Karpas-422 (cell line): ENCODE measurements around the gene FLYWCH1. TPM values are rescaled to one million over a fixed set of nuclear protein-coding genes. Genes with fewer than 3 reads are reported as not detected.
A peak's percentile ranks its signal among the peaks of the same experiment; 100 is the strongest.

Source experiments
- DNase-seq: peaks from one replicate; pipeline ENCODE4 v3.0.0-alpha.2; 2015
- H2AFZ ChIP-seq: fragments of 200-600 bp; sonication (generic); 2 replicates; pipeline ENCODE4 v1.6.1; 2014; ENCODE audit warnings: antibody characterized with exemption, low read length, mixed read lengths
- H3K27ac ChIP-seq: fragments of 200-600 bp; sonication (generic); 2 replicates; pipeline ENCODE4 v1.5.1; 2014; ENCODE audit warnings: mild to moderate bottlenecking, low read length, moderate library complexity
- H3K27me3 ChIP-seq: fragments of 200-600 bp; sonication (generic); 2 replicates; pipeline ENCODE4 v1.6.1; 2014; ENCODE audit warnings: low read length, mixed read lengths
- H3K36me3 ChIP-seq: fragments of 200-600 bp; sonication (generic); 2 replicates; pipeline ENCODE4 v1.6.1; 2014; ENCODE audit warnings: low read length, mixed read lengths; ENCODE audit not compliant: insufficient read depth
- H3K4me1 ChIP-seq: fragments of 200-600 bp; sonication (generic); 2 replicates; pipeline ENCODE4 v1.6.1; 2014; ENCODE audit warnings: mild to moderate bottlenecking, low read length, mixed read lengths
- H3K4me2 ChIP-seq: fragments of 200-600 bp; sonication (generic); 2 replicates; pipeline ENCODE4 v1.6.1; 2014; ENCODE audit warnings: low read length, low read depth, mild to moderate bottlenecking; ENCODE audit not compliant: poor library complexity, severe bottlenecking
- H3K4me3 ChIP-seq: fragments of 200-600 bp; sonication (generic); 2 replicates; pipeline ENCODE4 v1.5.1; 2014; ENCODE audit warnings: mild to moderate bottlenecking, antibody characterized with exemption, low read length, mixed read lengths
- H3K79me2 ChIP-seq: fragments of 200-600 bp; sonication (generic); 2 replicates; pipeline ENCODE4 v1.6.1; 2014; ENCODE audit warnings: mild to moderate bottlenecking, low read length, mixed read lengths
- H3K9ac ChIP-seq: fragments of 200-600 bp; sonication (generic); 2 replicates; pipeline ENCODE4 v1.6.0; 2014; ENCODE audit warnings: low read length
- H3K9me2 ChIP-seq: fragments of 200-600 bp; sonication (generic), shearing (Covaris generic); replicated peaks from 2 replicates; pipeline ENCODE4 v1.6.0; 2014; ENCODE audit warnings: mild to moderate bottlenecking, low read length, moderate library complexity; ENCODE audit not compliant: insufficient read depth
- H3K9me3 ChIP-seq: fragments of 300-700, 200-600 bp; sonication (generic); 2 replicates; pipeline ENCODE4 v1.6.1; 2014; ENCODE audit warnings: low read length, mixed read lengths
- H4K20me1 ChIP-seq: fragments of 200-600 bp; sonication (generic); 2 replicates; pipeline ENCODE4 v1.6.1; 2014; ENCODE audit warnings: mild to moderate bottlenecking, antibody characterized with exemption, low read length, low read depth; ENCODE audit not compliant: insufficient read depth
- total RNA-seq: library from RNA; depleted of rRNA; stranded (reverse); fragments of >200 nt; shearing (Covaris generic); gene quantifications from 2 replicates; pipeline ENCODE4 v1.2.3, GENCODE V29; 2014; ENCODE audit warnings: low replicate concordance; rRNA removed

Gene FLYWCH1, protein sequence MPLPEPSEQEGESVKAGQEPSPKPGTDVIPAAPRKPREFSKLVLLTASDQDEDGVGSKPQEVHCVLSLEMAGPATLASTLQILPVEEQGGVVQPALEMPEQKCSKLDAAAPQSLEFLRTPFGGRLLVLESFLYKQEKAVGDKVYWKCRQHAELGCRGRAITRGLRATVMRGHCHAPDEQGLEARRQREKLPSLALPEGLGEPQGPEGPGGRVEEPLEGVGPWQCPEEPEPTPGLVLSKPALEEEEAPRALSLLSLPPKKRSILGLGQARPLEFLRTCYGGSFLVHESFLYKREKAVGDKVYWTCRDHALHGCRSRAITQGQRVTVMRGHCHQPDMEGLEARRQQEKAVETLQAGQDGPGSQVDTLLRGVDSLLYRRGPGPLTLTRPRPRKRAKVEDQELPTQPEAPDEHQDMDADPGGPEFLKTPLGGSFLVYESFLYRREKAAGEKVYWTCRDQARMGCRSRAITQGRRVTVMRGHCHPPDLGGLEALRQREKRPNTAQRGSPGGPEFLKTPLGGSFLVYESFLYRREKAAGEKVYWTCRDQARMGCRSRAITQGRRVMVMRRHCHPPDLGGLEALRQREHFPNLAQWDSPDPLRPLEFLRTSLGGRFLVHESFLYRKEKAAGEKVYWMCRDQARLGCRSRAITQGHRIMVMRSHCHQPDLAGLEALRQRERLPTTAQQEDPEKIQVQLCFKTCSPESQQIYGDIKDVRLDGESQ
- 11.0 and 22.7 TPM in 2 replicates for total RNA-seq

DNA sequence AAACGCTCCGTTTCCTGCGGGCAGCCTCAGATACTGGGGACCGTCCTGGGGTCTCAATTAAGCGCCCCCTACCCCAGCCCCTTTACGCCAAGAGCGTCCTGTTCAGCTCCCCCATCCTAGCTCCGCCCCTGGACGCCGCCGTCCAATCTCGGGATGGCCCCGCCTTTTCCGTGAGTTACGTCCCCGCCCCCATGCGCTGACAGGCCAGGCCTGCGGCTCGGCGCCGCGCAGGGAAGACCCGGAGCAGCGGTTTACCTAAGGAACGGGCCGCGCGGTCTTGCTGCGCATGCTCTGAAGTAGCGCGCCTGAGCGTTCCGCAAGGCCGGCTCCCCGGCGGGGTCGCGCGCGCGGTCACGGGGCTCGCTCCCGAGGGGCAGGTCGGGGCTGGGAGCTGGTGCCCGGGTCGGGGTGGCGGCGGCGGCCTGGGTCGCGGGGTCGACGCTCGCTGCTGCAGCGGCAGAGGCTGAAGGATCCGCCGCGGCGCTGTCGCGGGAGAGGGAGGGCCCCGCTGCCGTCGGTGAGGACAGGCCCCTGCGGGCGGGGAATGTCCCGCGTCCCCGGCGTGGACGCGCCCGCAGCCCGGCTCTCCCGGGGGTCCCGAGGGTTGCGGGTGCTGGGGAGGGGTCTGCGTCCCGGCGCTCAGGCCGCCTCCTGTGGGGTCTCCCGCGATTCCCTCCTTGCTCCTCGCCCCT, at the start of gene FLYWCH1:
FLYWCH1 (plus strand) TSS at position 294 of the 692 bp plus-strand sequence. CDS start 17,755 bp downstream, outside the sequence.
- no peak within 1 kb of the TSS for H3K27ac ChIP-seq
- H3K79me2 ChIP-seq = peaks cover 15% of the 10 kb centered on the region
- H3K9me3 ChIP-seq = no peaks in the 10 kb centered on the region
- 0 out of 2 replicates have a peak, but pooled peaks cover 3% of the 10 kb centered on the region for H3K36me3 ChIP-seq
- H3K9me2 ChIP-seq = no peaks in the 10 kb centered on the region
- H3K4me3 ChIP-seq = peak within 1 kb of the TSS; percentile 89
- peak within 1 kb of the TSS; percentile 81 for H3K9ac ChIP-seq
- H3K4me1 ChIP-seq = peaks cover 24% of the 10 kb centered on the region
- H3K4me2 ChIP-seq = peak within 1 kb of the TSS; percentile 77
- peak; percentile 99 for DNase-seq
- H2AFZ ChIP-seq = peak within 1 kb of the TSS; percentile 45; the same call in 1 of the 2 replicates
- no peaks in the 10 kb centered on the region for H4K20me1 ChIP-seq
- H3K27me3 ChIP-seq = no peaks in the 10 kb centered on the region

DNA sequence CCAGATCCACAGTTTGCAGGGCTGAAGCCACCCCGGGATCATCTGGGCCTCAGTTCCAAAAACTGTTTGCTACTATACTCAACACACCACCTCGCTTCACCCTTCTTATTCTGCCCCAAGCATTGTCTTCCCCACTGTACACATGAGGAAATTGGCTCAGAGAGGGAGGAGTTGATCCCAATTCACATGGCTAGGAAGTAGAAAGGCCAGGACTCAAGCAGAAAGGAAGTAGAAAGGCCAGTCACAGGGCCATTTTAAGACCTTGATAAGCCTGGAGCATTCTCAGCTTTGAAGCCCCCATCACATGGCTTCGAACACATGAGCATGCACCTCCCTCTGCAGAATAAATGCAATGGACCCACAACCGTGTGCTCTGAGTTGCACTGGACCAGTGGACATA, 46.1 kb upstream of the FLYWCH1 start:
- H3K9ac ChIP-seq = no peak overlapping the region
- H3K9me3 ChIP-seq = no peaks in the 10 kb centered on the region
- no peak overlapping the region for H2AFZ ChIP-seq
- H3K79me2 ChIP-seq = no peaks in the 10 kb centered on the region
- H3K9me2 ChIP-seq = no peaks in the 10 kb centered on the region
- H3K4me1 ChIP-seq = peaks cover 10% of the 10 kb centered on the region
- no peaks in the 10 kb centered on the region for H4K20me1 ChIP-seq
- H3K4me2 ChIP-seq = no peak overlapping the region
- no peaks in the 10 kb centered on the region for H3K36me3 ChIP-seq
- H3K4me3 ChIP-seq = no peak overlapping the region
- peak; percentile 19 for DNase-seq
- H3K27ac ChIP-seq = no peak overlapping the region
- H3K27me3 ChIP-seq = no peaks in the 10 kb centered on the region

DNA sequence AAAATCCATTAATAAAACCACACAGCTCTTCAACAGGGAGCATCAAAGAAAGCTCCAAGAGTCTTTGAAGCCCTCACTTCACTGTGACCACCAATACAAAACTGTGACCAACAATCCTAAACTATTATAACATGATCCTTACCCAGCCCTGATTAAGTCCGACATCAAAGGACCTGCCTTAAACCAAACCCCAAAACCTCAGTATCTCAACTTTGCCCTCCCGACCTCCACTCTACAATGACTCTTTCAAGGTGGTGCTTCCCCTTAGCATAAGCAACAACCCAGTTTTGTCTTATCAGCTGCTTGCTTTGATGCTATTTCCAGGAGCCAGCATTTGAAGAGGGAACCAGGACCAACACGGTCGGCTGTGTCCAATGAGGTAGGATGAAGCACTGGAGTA, 45.3 kb upstream of the FLYWCH1 start:
- peak; percentile 7 for DNase-seq
- Histone ChIP-seq H3K9me2 (no peaks in the 10 kb centered on the region), H3K4me2 (no peak overlapping the region), H3K4me3 (no peak overlapping the region), H3K9ac (no peak overlapping the region), H4K20me1 (no peaks in the 10 kb centered on the region), H3K27ac (no peak overlapping the region), H3K27me3 (no peaks in the 10 kb centered on the region), H3K4me1 (peaks cover 10% of the 10 kb centered on the region), H3K9me3 (no peaks in the 10 kb centered on the region), H2AFZ (no peak overlapping the region), H3K36me3 (no peaks in the 10 kb centered on the region), H3K79me2 (no peaks in the 10 kb centered on the region)

DNA sequence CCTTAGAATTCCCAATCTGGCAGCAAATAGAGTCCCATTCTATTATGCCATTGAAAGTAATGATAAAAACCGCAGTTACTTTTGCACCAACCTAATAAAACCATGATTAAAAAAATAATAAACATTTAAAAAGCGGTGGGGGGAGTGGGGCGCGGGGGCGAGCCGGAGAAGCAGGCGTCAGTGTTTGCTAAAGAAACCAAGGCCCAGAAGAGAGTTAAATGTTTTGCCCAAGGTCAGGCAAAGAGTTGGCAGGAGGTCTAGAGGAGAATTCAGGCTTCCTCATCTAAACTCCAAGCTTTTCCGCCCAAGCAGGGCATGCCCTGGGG, 44.1 kb upstream of the FLYWCH1 start:
- no peak for DNase-seq
- no peaks in the 10 kb centered on the region for H4K20me1 ChIP-seq
- H3K27ac ChIP-seq = peak overlapping the region; percentile 61
- peak overlapping the region; percentile 91 for H3K9ac ChIP-seq
- peak overlapping the region; percentile 98 for H3K4me2 ChIP-seq
- peak overlapping the region; percentile 95 for H2AFZ ChIP-seq
- no peaks in the 10 kb centered on the region for H3K9me2 ChIP-seq
- H3K9me3 ChIP-seq = no peaks in the 10 kb centered on the region
- no peaks in the 10 kb centered on the region for H3K27me3 ChIP-seq
- H3K4me3 ChIP-seq = peak overlapping the region; percentile 98
- no peaks in the 10 kb centered on the region for H3K79me2 ChIP-seq
- no peaks in the 10 kb centered on the region for H3K36me3 ChIP-seq
- H3K4me1 ChIP-seq = peaks cover 10% of the 10 kb centered on the region

DNA sequence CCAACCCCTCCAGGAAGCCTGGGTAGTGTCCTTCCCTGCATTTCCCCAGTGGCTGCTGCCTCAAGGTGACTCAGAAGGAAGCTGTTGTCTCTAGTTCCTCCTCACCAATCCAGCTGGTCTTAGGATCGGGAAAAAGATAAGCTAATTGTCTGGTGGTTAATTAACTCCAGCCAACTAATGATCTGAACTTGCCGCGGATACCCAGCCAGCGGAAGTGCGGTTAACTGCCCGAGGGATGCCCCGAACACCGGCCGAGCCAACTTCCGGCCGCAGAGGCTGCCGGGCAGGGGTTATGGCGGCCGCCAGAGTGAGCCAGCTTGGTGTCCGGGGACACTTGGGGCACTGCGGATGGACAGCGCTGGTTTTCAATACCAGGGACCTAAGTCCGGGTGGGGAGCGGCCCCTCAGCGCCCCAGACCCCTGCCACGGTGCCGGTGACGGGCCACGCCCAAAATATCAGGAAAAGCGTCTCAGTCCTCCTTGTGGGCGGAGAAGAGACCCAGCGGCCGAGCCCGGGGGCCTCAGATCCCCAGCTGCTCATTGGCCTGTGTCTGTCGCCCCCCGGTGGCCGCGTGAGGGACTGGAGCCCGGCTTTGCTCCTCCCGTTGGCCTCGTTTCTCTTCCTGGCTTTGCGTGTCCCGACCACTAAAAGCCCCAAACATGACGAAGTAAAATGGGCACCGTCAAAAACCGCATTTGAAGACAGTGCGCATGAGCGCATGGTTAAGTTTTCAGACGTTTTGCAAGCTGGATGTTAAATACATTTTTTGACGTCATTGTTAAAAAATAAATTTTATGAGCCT, 43.5 kb upstream of the FLYWCH1 start:
- peak; percentile 95 for DNase-seq
- Histone ChIP-seq H3K79me2 (no peaks in the 10 kb centered on the region), H3K4me3 (peak overlapping the region; percentile 98), H3K4me1 (peaks cover 10% of the 10 kb centered on the region), H3K27me3 (no peaks in the 10 kb centered on the region), H3K27ac (peak overlapping the region; percentile 61), H2AFZ (peak overlapping the region; percentile 95), H3K4me2 (peak overlapping the region; percentile 98), H3K9me2 (no peaks in the 10 kb centered on the region), H4K20me1 (no peaks in the 10 kb centered on the region), H3K9me3 (no peaks in the 10 kb centered on the region), H3K9ac (peak overlapping the region; percentile 91), H3K36me3 (no peaks in the 10 kb centered on the region)

DNA sequence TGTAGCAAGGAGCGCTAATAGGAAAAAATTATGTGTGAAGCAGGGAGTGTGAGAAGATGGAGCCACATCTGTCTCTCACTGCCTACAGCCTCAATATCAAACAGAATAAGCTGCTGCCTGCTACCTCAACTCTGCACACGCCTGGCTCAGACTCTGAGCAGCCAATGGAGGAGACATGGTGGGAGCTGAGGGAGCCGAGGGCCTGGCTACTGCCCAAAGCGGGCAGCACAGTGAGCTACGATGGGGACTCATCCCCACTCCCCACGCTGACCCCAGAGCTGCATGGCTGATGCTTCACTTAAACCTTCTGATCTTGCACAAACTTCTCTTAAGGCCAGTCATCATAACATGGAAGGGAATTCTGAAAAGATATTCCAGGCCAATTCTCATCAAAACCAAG, 39.8 kb upstream of the FLYWCH1 start:
- no peaks in the 10 kb centered on the region for H3K79me2 ChIP-seq
- no peaks in the 10 kb centered on the region for H3K9me2 ChIP-seq
- H3K27me3 ChIP-seq = no peaks in the 10 kb centered on the region
- H3K27ac ChIP-seq = no peak overlapping the region
- H3K36me3 ChIP-seq = no peaks in the 10 kb centered on the region
- H4K20me1 ChIP-seq = no peaks in the 10 kb centered on the region
- no peaks in the 10 kb centered on the region for H3K9me3 ChIP-seq
- H3K4me1 ChIP-seq = peaks cover 10% of the 10 kb centered on the region
- DNase-seq = peak; percentile 36
- H3K4me2 ChIP-seq = no peak overlapping the region
- H3K9ac ChIP-seq = no peak overlapping the region
- no peak overlapping the region for H2AFZ ChIP-seq
- no peak overlapping the region for H3K4me3 ChIP-seq

DNA sequence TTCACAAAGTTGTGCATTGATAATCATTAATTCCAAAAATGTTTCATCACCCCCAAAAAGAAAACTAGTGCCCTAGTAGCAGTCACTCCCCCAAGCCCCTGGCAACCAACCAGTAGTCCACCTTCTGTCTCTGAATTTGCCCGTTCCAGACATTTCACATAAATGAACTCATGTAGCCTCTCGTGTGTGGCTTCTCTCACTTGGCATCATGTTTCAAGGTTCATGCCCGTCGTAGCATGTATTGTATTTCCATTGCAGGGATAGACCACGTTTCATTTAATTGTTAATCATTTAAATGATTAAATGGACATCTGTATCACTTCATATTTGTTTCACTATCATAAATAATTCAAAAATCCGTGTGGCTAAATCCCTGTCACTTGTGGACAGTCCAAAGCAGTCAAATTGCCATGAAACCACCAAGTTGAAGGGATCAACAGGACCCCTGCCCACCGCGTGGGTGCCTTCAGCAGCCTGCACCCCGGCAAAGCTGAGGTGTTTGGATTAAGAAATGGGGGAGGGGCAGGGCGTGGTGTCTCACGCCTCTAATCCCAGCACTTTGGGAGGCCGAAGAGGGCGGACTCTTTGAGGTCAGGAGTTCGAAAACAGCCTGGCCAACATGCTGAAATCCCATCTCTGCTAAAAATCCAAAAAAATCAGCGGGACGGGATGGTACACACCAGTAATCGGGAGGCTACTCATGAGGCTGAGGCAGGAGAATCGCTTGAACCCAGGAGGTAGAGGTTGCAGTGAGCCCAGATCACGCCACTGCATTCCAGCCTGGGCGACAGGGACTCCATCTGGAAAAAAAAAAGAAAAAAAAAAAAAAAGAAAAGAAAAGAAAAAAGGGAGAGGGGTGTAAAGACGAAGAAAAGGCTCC, 37.5 kb upstream of the FLYWCH1 start:
- no peak for DNase-seq
- Histone ChIP-seq H3K79me2 (no peaks in the 10 kb centered on the region), H3K27me3 (no peaks in the 10 kb centered on the region), H3K27ac (no peak overlapping the region), H2AFZ (no peak overlapping the region), H3K9ac (no peak overlapping the region), H3K9me2 (no peaks in the 10 kb centered on the region), H3K4me3 (no peak overlapping the region), H3K4me2 (peak overlapping the region; percentile 35), H3K36me3 (no peaks in the 10 kb centered on the region), H3K9me3 (no peaks in the 10 kb centered on the region), H3K4me1 (no peaks in the 10 kb centered on the region), H4K20me1 (no peaks in the 10 kb centered on the region)
